Measurements from ENCODE around the gene SUGCT.
"Not testable (repeated sequence)": the region's sequence is repeated elsewhere in the genome, so short reads cannot be mapped to it uniquely, and the experiment has no call there.

SUGCT gene

DNA sequence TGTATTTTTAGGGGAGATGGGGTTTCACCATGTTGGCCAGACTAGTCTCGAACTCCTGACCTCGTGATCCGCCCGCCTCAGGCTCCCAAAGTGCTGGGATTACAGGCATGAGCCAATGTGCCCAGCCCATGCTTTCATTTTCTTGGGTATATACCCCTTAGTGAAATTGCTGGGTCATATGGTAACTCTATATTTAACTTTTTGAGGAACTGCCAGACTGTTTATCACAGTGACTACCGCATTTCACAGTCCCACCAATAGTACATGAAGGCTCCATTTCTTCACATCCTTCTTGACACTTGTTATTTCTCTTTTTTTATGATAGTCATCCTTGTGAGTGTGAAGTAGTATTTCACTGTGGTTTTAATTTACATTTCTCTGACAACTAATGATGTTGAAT is 134.0 kb downstream of the SUGCT start:
- not testable (repeated sequence) for DNase-seq

DNA sequence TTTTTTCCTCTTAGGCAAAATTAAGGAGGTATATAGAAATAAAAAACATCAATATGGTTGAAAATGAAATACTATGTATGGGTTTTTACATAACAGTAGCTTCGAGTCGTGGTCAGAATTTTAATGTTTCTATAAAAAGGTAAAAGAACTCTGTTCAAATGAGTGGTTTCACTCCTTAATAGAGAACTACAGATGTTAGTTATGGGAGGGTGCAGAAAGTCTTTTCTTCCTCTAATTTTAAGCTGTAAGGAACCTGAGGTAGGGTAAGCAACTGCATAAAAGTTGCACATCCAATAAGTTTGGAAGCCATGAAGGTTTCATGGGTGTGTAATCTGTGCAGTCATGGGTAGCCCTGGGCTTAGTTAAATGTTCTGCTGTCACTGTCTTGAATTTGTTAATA is 141.3 kb downstream of the SUGCT start:
- DNase-seq = no peak

DNA sequence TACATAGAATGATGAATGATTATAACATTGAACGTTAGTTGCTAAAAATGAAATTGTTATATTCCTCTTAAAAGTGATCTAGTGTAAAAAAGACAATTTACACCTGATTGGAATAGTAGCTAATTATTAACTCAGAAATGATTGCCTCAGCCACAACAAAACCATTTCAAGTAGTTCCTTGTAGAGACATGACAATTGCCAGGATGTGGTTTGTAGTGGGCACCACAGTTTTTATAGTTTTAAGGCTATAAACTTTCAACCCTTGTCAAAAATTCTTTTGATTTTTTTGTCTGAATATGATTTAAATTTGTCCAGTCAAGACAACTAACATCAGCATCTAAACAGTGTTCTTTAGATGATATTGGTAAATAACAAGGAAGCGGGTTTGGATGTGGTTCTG is 145.2 kb downstream of the SUGCT start:
- DNase-seq = no peak

DNA sequence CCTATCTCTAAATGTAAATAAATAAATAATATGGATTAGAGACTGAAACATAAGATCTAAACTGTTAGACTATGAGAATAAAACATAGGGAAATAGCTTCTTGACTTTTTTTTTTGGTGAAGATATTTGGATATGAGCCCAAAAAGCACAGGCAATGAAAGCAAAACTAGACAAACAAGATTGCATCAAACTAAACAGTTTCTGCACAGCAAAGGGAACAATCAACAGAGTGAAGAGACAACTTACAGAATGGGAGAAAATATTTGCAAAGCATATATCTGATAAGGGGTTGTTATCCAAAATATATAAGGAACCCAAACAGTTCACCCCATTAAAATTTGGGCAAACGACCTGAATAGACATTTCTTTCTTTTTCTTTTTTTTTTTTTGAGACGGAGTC is 148.1 kb downstream of the SUGCT start:
- no peak for DNase-seq

DNA sequence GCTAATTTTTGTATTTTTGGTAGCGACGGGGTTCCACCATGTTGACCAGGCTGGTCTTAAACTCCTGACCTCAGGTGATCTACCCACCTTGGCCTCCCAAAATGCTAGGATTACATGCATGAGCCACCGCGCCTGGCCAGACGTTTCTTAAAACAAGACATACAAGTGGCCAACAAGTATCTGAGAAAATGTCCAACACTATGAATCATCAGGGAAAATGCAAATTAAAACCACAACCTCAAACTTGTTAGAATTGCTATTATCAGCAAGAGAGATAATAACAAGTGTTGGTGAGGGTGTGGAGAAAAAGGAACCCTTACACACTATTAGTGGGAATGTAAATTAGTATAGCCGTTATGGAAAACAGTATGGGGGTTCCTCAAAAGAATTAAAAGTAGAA is 148.6 kb downstream of the SUGCT start:
- DNase-seq = no peak

DNA sequence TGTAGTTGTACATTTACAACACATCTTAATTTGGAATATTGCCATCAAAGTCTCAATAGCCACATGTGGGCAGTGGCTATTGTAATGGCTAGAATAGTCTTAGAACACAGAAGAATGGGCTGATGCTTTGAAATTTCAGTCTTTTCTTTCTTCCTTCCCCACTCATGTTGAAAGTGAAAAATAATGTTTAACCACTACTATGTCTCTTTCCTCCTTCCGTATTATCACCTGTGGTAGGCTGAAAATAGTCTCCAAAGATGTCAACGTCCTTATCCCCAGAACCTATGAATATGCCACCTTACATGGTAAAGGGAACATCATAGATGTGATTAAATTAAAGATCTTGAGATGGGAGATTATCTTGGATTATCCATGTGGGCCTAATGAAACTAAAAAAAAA is 154.0 kb downstream of the SUGCT start:
- no peak for DNase-seq

DNA sequence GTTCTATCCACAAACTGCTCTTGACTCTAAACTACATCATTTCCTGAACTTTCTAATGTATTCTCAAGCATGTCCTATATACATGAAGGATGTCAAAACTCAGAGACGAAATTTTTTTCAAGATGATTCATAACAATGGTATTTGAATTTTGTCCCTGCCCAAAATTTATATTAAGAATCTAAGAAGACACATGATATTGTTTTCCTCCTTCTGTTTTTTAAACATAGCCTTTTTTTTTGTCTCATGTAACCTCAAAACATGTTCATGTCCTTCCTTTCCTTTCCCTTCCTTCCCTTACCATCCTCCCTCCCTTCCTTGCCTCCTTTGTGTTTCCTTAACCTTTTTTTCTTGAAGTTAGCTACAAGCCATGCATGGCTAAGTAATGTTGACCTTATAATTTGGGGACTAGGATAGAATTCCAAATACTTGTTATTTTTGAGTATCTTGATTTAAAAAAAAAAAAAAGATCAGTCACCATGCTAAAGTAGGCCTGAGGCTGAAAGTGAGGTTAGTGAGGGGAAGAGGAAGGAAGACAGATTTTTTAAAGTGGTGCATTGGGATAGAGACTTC is 163.0 kb downstream of the SUGCT start:
- DNase-seq = no peak

DNA sequence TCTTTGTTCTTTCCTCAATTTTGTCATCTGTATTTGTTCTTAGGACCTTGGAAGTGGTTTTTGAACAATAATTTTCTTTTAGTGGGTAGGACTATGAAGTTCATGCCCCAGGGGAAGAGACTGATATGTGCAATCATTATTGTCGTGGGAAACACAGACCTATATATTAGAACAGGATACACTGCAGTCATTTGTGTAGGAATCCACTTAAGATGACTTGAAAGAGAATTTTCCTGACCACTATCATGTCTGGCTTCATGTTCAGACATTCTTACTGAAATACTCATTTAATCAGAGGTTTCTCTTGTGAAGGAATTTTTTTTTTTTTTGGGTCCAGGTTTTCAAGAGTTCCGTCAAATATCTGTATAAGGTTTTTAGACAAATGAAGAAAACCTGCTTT is 163.6 kb downstream of the SUGCT start:
- no peak for DNase-seq

DNA sequence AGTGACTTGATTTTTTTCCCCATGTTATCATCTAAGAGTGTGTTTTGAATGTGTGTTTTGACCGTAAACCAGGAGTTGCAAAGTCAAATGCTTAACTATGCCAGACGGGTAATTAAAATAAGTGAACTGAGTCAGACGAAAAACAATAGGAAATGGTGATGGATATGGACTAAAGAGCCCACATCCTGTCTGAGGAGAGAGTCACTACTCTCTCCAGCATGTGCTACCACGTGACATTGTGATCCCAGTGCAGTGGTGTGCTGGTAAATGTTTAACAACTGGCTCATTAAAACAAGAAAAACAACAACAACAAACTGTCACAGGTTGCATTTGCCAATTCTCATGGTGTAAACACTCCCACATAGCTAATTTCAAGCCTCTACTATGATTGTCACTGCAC is 164.3 kb downstream of the SUGCT start:
- no peak for DNase-seq

DNA sequence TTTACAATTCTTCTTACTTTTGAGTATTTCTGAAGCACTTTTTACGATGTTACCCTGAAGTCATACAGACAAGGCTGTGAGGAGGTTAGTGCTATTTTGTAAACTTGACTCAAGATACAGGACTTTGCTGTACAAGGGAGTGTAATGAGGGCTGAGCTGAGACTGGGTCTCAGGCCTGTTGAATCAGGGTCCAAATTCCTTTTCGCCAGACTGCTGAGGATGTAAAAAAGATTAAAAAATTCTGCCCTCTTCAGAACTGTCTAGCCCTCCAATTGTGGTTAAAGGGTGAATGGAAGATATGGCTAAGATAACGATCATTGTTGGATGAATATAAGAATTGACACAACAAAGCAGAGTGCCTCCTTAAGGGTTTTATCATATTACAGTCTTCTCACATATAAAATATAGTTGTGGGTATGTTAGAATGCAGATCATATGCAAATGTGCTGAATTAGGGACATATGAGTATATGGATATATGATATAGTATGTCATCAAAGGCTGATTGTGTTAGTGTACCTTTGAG is 165.4 kb downstream of the SUGCT start:
- no peak for DNase-seq

DNA sequence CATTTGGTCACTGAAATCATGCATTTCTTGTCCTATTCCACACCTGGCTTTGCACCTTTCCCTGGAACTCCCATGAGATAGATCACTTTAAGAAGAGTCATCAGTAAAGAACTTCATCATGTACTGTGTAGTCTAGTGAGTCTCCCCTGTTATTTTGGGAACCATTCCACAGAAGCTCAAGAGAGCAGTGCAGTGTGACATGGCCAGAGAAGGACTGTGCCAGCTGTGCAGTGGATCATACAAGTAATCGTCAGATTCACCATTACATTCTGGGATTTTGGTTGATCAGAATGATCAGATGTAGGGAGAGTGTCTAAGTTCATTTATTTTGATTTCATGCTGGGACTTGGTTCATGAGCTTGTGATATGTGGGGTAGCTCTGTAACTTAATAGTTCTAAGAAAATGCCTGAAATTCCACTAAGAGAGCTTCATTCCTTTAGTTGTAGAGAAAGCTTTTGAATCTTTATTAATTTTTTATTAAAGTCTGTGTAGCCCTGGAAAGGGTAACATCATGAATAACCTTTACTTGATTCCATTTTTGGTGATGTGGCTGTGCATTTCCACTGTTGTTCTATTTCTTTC is 166.8 kb downstream of the SUGCT start:
- no peak for DNase-seq

DNA sequence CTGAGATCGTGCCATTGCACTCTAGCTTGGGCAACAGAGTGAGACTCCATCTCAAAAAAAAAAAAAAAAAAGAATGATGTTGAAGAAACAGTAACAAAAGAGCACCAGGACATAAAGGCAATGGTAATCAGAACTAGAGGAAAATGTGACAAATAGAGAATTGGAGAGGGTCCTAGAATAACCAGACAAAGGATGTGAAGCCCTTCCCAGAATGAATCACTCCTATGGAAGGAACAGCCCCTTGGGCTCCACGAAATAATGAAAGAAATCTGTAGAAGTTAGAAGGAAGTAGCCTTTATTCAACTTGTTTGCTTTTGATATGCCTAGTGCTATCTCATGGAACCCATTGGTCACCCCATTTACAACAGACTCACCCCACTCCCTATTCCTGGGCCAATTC is 169.2 kb downstream of the SUGCT start:
- no peak for DNase-seq

DNA sequence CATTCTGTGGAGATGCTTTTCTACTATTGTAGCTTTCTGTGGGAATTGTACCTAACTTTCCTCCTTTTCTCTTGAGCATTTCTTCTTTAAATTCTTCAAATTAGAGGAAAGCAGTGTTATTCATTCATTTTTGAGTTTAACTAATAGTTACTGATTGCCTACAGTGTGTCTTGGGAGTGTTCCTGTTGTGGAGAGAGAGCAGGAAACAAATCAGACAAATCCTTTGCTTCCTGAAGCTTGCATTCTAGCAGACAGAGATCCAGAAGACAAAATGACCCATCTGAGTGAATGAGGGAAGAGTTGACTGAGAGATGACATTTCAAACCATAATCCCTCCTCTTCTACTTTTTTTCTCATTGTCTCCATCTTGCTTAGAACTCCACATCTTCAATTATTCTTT is 170.4 kb downstream of the SUGCT start:
- no peak for DNase-seq

DNA sequence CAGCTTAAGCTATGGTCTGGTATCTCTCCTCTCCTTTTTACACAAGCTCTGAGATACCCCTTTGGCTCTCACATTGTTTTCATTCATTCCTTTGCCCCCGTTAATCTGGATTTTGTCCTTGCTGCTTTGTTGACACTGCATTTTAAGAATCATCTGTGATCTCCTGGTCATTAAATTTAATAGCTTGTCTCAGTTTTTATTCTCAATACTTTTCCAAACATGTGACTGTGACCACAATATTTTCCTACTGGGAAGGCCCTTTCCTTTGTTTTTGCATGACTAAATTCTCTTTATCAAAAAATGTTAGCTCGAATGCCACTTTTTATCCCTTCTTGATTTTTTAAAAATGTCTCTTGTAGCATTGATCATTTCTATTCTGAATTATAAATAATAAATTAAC is 171.2 kb downstream of the SUGCT start:
- no peak for DNase-seq

DNA sequence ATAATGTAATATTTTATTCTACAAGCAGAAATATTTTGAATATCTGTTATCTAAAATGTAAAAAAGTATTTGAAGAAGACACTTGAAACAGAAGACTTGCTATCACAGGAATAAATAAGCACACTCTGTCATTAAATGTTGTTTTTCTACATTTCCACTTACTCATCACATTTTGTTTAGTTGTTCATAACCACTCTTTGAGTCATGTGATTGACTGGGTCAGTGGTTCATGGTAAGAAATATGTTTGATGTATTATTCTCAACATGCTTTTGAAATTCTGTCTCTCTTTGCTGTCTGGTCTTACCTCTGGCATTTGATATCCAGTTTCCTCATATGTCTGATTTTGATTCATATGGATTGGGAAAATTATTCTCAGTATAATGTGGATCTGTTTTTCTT is 171.8 kb downstream of the SUGCT start:
- DNase-seq = no peak

DNA sequence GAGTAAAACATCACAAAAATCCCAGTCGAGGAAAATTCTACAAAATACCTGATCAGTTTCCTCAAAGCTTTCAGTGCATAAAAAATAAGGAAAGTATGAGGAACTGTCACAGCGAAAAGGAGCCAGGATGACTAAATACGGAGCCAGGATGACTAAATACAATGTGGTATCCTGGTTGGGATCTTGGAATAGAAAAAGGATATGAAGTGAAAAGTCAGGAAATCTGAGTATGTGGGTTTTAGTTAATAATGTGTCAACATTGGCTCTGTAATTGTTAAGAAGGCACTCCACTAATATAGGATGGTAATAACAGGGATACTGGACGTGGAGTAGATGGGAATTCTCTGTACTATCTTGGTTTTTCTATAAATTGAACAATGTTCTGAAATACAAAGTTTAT is 175.5 kb downstream of the SUGCT start:
- DNase-seq = no peak

DNA sequence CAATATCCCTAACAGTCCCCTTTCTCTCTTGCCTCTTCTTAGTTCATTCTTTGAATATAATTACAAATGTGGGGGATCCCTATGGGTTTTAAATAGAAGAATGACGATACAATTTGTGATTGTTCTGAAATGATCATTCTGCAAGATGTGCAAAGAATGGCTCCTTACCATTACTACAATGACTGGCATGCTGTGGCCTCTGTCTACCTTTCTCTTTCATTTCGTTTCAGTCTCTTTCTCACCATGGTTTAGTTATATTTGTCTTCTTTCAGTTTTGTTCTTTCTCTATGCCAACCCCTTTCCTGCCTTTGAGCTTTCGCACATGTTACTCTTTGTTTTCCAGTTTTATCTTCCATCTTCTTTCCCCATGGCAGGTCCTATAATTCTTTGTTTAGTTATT is 176.5 kb downstream of the SUGCT start:
- no peak for DNase-seq

DNA sequence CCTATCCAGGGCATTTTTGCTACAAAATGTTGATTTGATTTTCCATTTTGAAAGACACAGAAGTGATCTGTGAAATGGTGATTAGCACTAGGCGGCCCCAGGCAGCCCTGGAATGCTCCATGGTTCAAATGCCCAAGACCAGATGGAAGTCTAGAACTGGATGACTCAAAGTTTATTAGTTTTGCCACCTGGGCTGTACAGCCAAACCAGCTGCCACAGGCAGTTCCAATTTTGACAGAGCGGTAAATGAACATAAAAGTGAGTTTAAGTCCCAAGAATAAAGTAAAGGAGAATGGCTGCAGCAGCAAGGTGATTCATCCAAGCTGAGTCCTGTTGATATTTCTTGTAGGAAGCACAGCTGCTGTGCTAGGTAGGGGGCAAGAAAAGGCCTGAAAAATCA is 180.5 kb downstream of the SUGCT start:
- DNase-seq = no peak

DNA sequence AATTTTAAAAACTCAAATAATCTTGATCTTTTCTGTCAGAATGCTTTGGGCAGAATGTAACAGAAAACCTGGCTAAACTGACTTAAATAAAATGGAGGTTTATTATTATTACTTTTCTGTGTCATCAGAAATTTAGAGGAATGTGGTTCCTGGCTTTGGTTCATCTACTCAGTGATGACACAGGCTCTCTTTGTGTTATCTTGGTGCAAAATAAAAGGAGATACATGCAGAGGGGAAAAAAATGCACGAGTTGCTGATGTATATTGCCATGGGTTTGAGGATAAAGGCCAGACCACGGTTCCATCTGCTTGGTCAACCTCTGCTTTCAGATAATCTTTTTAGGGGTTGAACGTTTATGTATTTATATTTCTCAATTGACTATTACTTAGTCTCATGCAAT is 181.4 kb downstream of the SUGCT start:
- no peak for DNase-seq

DNA sequence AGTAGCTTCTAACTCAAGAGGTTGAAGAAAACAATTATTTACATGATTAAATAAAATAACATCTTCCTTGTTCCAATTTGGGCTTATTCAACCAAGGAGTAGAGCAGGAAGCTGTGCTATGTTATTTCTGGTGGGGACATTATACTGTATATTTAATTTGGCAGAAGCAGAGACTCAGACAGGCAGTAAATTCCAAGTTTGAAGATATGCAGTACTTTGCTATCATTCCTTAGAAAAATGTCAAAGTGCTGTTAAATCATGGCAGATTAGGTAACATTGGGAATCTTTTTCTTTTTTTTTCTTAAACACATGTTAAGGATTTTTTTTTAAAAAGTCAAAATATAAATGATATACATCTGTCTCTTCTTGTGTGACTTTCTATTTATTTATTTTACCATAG is 190.1 kb downstream of the SUGCT start:
- DNase-seq = no peak

DNA sequence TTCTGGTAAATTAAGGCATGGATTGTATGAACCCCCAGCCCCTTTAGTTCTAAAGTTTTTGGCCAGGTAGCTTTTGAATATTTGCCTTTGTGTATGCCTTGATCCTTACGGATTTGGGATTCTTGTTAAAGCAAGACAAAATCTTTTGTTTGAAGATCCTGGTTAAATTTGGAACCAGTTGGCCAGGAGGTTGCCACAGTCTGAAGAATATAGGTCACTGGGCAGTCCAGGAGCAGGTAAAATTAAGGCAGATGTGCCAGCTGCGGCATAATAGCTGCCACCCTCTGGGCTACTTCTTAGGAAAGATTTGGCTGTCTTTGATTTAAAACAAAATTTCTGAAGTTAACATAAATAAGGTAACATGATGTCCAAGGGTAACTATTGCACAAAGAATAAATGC is 192.3 kb downstream of the SUGCT start:
- no peak for DNase-seq

DNA sequence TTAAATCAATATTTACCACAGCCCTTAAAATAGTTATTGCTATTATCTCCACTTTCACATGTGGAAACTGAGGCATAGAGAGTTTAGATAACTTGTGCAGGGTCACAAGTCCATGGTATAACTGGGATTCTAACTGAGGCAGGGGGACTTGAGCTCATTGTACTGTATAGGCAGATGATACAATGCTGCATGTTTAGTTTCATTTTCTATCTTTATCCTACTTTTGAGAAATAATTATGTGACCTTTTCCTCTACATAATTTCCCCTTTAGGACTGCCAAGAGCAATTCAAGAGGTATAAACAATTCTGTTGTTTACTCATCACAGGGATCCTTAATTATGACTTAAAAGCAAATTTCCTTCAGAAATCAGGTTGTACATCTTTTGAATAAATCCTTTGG is 193.1 kb downstream of the SUGCT start:
- no peak for DNase-seq

DNA sequence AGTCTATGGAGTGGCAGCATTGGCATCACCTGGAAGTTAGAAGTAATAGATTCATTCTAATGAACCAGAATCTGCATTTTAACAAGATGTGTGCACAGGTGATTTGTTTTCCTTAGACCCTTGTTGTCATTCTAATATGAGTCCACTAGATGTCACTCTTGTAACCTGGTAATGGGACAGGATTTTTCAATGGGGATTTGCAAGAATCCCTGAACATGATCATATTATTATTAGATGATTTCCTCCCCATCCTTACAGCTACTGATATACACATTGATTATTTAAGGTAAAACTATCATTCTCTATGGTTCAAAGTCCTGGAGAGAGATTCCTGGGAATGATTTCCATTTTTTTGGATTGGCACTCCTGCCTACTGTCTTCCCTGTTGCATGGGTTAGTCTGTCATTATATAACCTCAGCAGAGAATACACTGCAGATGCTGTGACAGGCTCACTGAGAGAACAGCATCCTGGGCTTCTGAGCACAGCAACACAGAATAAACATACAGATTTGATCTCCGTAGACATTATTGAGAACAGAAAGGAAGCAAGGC is 194.9 kb downstream of the SUGCT start:
- no peak for DNase-seq

DNA sequence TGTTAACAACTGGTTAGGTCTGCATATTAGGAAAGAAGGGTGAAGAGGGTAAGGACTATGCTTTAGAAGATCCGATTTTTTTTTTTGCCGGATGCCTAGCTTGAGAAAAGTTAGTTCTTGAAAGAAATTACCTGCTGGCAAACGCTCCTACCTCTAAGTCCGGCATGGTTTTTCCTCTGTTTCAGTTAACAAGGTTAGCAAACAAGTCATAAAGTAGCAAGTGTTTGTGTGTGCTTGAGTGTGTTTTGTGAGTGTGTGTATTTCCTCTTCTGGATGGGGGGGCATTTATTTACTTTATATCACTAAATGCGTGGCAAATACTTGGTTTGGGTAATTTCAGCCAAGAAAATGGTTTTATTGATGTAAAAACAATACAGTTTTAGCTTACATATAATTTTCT is 195.6 kb downstream of the SUGCT start:
- no peak for DNase-seq

DNA sequence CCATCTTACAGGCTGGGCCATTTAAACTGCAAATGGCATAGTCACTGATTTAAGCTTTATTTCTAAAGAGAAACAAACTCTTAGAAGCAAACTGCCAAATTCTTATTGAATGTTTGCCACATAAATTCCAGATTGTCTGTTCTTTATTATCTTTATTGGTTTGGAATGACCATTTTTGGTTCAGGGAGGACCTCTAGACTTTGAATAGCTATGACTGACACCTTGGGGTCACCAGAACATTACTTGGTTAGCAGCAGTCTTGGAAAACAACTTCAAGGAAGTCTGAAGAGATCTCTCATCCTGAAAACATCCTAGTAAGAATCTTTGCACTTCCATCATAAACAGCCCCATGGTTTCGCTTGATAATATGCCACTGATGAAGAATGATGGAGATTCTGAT is 197.1 kb downstream of the SUGCT start:
- DNase-seq = no peak

All from NCI-H1417 treated with DMSO at 0.1 percent for 48 hours (cell line).